K562 (cell line): ENCODE measurements around the gene ITPR3. TPM values are rescaled to one million over a fixed set of nuclear protein-coding genes. Genes with fewer than 3 reads are reported as not detected.

Experiments
- ARID2 ChIP-seq: fragments of 450-650 bp; IDR thresholded peaks from 2 replicates; pipeline ENCODE4 v1.6.1; 2017; ENCODE audit warnings: antibody characterized with exemption, mild to moderate bottlenecking
- GTF2F1 ChIP-seq: IDR thresholded peaks from 2 replicates; pipeline ENCODE4 v1.6.1; 2011; ENCODE audit warnings: low read depth, low read length, improper control_type of control experiment
- HMGN3 ChIP-seq: IDR thresholded peaks from 2 replicates; pipeline ENCODE4 v1.6.1; 2011; ENCODE audit warnings: borderline replicate concordance, low read depth, mild to moderate bottlenecking, mixed read lengths, low read length; ENCODE audit not compliant: insufficient read length; ENCODE audit errors: extremely low read depth
- HNRNPUL1 ChIP-seq: fragments of 200-400 bp; formaldehyde crosslinking; IDR thresholded peaks from 2 replicates; pipeline ENCODE4 v1.6.1; 2017; ENCODE audit warnings: low read length
- MAFG ChIP-seq: fragments of 450-650 bp; conservative IDR thresholded peaks from 2 replicates; pipeline ENCODE4 v1.6.1; 2016; ENCODE audit warnings: missing genetic modification characterization, missing compliant biosample characterization
- NEUROD1 ChIP-seq: fragments of 150-350 bp; IDR thresholded peaks from 2 replicates; pipeline ENCODE4 v1.6.1; 2014; ENCODE audit warnings: borderline replicate concordance, low read length, low read depth; ENCODE audit not compliant: partially characterized antibody
- PKNOX1 ChIP-seq: fragments of 450-650 bp; IDR thresholded peaks from 2 replicates; pipeline ENCODE4 v1.6.1; 2016
- PTBP1 ChIP-seq: fragments of 200-400 bp; formaldehyde crosslinking; IDR thresholded peaks from 2 replicates; pipeline ENCODE4 v1.6.1; 2017; ENCODE audit warnings: low read depth, low read length
- RBM14 ChIP-seq: fragments of 200-400 bp; formaldehyde crosslinking; IDR thresholded peaks from 2 replicates; pipeline ENCODE4 v1.6.1; 2018; ENCODE audit warnings: low read depth, mild to moderate bottlenecking, low read length, moderate library complexity, borderline replicate concordance; ENCODE audit not compliant: insufficient read depth
- RBM22 ChIP-seq: fragments of 200-400 bp; formaldehyde crosslinking; IDR thresholded peaks from 2 replicates; pipeline ENCODE4 v1.6.1; 2018; ENCODE audit warnings: low read length, low read depth; ENCODE audit not compliant: poor library complexity, severe bottlenecking
- SAP30 ChIP-seq: fragments of 200-600 bp; sonication (generic); IDR thresholded peaks from 2 replicates; pipeline ENCODE4 v1.6.1; 2012; ENCODE audit warnings: borderline replicate concordance, low read depth, mild to moderate bottlenecking, moderate library complexity, low read length, control low read depth, inconsistent platforms; ENCODE audit not compliant: insufficient read depth, poor library complexity, severe bottlenecking
- ZBTB40 ChIP-seq, 2 experiments: fragments of 450-650 bp in 1 of 2; sonication (generic) in 1 of 2; formaldehyde crosslinking in 1 of 2; IDR thresholded peaks; 2 replicates each; pipeline versions ENCODE4 v1.7.1 to v1.9.0; 2016 to 2022; ENCODE audit warnings: inconsistent platforms in 1 of 2, mild to moderate bottlenecking in 1 of 2, missing genetic modification reagents in 1 of 2
- ZKSCAN1 ChIP-seq: fragments of 150-350 bp; IDR thresholded peaks from 2 replicates; pipeline ENCODE4 v1.6.1; 2016; ENCODE audit warnings: low read depth, low read length
- ZNF143 ChIP-seq: sonication (generic); formaldehyde crosslinking; IDR thresholded peaks from 2 replicates; pipeline ENCODE4 v1.9.0; 2022; ENCODE audit warnings: mild to moderate bottlenecking, missing genetic modification reagents
- ZNF253 ChIP-seq: fragments of 250-450 bp; sonication (Bioruptor Pico); conservative IDR thresholded peaks from 2 replicates; pipeline ENCODE4 v1.6.1; 2021; ENCODE audit warnings: mild to moderate bottlenecking
- polyA plus RNA-seq, 8 experiments: library from polyadenylated mRNA; depleted of rRNA in 4 of 8; stranded (reverse) in 5 of 8; unstranded in 3 of 8; fragments of >200 nt; fragmentation: Nextera tagmentation in 2 of 8; fragmentation: Illumina TruSeq in 1 of 8; extraction: Ambion mirVana in 2 of 8; extraction: Trizol in 1 of 8; gene quantifications; 2 replicates each; pipeline versions ENCODE4 v1.2.1 to v1.2.3, GENCODE V29; 2011 to 2014; ENCODE audit warnings: inconsistent platforms in 1 of 8, missing spikeins in 1 of 8
- total RNA-seq, 7 experiments: library from RNA; depleted of rRNA in 6 of 7; stranded (reverse); fragments of >200 nt in 6 of 7; fragmentation: Illumina TruSeq in 2 of 7; extraction: Trizol in 2 of 7; gene quantifications; 2 replicates each; pipeline versions ENCODE4 v1.2.1 to v1.2.3, GENCODE V29; 2011 to 2021; ENCODE audit warnings: low replicate concordance in 1 of 7
- TF ChIP-seq, protein P1 (sequence below): fragments of 450-650 bp; formaldehyde crosslinking; IDR thresholded peaks from 2 replicates; pipeline ENCODE4 v1.4.0; 2020; ENCODE audit warnings: mild to moderate bottlenecking, moderate library complexity

Gene ITPR3
- total and polyA plus RNA-seq, 9 of the 15 experiments (the other 6 are each of a cell fraction or from before 2014, with no cell fraction given): 0.39 to 35.7 (median 13.2) TPM

DNA sequence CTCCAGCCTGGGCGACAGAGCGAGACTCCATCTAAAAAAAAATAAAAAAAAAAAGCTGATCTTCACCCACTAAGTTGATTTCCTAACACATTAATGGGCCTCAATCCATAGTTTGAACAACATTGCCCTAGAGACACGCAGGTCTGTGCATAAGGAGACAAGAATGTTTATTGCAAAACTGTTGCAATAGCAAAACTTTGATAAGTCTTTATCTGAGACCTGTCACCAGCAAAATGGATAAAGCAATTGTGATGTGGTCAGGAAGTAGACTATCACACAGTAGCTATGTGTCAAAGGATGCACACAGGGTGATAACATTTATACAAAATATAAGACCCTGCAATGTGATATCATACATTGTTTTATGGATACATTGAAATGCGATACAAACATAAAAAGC is 4.2 kb upstream of the ITPR3 start (continued):
- no peak for TF ChIP-seq ZBTB40 (IDR thresholded peaks at IDR 0.05)
- TF ChIP-seq ZBTB40 (CRISPR knock-in tag; IDR thresholded peaks at IDR 0.05): no peak
- TF ChIP-seq HNRNPUL1: no peak
- no peak for TF ChIP-seq NEUROD1
- TF ChIP-seq RBM22: no peak
- no peak for TF ChIP-seq HMGN3
- TF ChIP-seq RBM14: no peak
- TF ChIP-seq MAFG: no peak
- TF ChIP-seq ZNF253: no peak
- TF ChIP-seq ARID2: no peak
- TF ChIP-seq ZKSCAN1: no peak
- TF ChIP-seq PKNOX1: peak; percentile 32
- no peak for TF ChIP-seq PTBP1
- TF ChIP-seq ZNF143 (CRISPR knock-in tag): no peak
- TF ChIP-seq, protein P1, sequence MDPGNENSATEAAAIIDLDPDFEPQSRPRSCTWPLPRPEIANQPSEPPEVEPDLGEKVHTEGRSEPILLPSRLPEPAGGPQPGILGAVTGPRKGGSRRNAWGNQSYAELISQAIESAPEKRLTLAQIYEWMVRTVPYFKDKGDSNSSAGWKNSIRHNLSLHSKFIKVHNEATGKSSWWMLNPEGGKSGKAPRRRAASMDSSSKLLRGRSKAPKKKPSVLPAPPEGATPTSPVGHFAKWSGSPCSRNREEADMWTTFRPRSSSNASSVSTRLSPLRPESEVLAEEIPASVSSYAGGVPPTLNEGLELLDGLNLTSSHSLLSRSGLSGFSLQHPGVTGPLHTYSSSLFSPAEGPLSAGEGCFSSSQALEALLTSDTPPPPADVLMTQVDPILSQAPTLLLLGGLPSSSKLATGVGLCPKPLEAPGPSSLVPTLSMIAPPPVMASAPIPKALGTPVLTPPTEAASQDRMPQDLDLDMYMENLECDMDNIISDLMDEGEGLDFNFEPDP (CRISPR knock-in tag): no peak
- no peak for TF ChIP-seq SAP30
- no peak for TF ChIP-seq GTF2F1
